GM19395 (cell line): Measurements from ENCODE around the gene PPM1F.
"Not testable (repeated sequence)": the region's sequence is repeated elsewhere in the genome, so short reads cannot be mapped to it uniquely, and the experiment has no call there.

Experiments
- ATAC-seq: cut with Tn5 transposase; IDR thresholded peaks from one replicate; pipeline ENCODE4 v1.9.1; 2021; ENCODE audit warnings: mild to moderate bottlenecking, moderate library complexity; ENCODE audit not compliant: unreplicated experiment

The PPM1F gene

DNA sequence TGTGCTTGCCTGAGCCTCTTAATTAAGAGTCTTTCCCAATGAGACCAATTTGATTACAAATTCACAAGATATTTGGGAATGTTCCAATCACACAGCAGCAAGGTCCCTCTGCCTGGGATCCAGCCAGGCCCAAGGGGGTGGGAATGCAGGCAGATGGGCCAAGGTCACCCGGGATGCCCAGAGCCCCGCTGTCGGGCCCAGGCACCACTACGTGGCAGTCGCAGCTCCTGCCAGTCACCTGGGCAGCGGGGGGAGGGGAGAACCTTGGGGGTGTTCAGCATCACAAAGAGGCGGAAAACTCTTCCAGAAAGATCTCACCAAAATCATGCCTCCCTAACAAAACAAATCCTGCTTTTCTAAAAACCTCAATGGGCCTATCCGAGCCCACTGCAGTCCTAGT, 30.9 kb downstream of the PPM1F start:
- ATAC-seq: no peak

DNA sequence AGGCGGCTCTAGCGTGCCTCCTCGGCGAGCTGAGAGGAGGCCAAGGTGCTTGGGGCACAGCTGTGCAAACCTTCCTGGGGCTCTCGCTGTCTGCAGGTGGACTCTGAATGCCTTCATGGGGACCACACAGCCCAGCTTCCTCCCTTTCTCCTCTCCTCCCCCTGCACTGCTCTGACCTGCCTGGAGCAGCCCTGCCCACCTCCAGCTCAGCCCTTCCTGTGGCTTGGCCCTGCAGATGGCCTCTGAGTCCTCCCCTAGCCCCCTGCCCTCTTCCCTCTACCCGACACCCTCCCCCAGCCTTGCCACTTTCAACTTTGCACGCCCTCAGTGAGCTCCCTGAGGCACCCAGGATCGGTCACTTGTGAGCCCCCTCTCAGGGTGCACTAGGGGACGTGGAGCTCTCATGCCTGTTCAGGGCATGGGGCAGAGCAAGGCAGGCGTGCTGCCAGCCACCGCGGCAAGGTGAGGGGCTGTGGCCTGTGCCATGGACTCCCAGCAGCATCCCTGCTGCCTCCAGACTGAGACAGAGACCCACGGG, 31.4 kb downstream of the PPM1F start:
- no peak for ATAC-seq

DNA sequence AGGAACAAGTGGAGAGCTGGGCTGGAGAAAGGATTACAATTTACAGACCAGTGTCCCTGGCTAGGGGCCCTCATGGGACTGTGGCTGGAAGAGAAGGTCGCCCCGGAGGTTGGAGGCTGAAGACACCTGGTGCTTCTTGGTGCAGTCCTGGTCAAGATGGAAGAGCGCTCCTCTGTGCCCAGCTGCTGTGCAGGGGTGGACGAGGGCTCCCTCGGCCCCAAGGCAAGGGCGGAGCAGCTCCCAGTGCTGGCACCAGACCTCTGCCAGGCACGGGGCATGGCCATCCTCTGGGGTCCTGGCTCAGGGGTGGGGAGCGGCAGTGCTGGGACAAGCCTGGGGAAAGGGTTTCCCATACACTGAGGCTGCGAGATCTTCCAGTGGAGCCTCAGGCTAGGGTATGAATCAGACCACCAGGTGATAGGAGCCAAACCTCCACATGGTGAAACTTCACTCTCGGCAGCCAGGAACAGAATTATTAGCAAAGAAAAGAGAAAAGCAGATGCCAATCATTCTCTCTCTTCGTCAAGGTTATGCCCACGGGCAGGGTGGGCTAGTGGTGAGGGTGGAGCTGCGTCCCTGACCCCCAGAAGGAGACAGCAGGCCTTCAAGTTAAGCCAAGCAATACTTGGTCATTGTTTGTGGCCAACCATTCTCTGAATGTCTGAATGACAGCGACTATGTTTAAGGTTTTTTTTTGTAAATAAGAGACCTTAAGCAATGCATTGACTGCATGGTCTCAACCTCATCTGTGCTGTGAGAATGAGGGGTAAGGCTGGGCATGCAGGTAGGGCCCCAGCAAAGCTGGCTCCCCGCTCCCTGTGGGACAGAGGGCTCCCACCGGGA, 32.1 kb downstream of the PPM1F start:
- no peak for ATAC-seq

DNA sequence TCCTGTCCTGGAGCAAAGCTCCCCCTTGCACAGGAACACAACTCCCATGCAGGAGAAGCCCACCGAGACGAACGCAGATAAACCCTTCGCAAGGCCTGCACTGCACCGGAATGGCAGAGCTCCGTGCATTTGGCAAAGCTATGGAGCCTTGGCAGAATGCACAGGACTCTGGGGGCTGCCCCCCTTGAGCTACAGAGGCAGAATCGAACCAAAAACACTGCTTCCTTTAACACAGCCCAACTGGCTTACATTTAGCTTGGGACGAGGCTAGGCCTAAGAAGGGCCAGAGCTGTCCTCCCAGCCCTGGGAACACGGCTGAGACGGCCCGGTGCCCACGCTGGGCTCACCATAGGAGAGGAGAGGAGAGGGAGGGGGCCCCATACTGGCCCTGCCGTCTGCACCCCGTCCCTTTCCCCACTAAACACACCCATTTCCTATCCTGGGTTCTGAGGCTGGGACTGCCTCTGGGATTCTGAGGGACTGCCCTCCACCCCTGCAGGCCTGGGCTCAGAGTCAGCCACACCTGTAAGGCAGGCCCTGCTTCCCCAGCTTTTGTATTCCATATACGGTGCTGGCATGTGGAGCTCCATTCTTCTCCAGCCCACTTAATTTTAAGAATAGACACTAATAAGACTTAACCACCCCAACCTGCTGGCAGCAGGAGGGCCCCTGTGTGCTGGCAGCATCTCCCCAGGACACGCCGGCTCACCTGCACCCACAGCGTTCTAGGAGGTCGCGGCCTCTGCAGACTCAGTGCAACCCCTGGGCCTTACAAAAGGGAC, 32.9 kb downstream of the PPM1F start:
- ATAC-seq: no peak

DNA sequence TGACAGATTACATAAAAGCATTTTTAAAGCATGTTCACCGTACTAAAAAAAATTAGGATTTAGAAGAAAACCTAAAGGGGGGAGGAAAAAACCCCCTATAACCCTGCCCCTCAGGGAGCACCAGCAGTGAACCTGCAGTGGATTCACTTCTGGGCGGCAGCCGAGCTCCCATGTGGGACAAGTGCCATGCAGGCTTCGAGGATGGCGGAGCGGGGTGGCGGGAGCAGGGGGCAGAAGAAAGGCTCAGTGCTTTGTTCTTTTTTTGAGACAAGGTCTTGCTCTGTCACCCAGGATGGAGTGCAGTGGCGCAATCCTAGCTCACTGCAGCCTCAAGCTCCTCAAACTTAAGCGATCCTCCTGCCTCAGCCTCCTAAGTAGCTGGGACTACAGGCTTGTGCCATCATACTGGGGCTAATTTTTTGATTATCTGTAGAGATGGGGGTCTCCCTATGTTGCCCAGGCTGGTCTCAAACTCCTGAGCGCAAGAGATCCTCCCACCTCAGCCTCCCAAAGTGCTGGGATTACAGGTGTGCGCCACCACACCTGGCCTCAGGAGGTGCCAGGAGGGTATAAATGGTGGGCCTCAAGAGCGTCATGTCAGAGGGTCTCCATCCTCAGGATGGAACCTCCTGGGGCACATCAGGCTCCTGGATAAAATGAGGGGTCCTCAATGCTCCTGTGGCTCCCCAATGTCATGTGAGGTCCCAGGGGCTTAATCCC, 34.0 kb downstream of the PPM1F start:
- ATAC-seq: no peak

DNA sequence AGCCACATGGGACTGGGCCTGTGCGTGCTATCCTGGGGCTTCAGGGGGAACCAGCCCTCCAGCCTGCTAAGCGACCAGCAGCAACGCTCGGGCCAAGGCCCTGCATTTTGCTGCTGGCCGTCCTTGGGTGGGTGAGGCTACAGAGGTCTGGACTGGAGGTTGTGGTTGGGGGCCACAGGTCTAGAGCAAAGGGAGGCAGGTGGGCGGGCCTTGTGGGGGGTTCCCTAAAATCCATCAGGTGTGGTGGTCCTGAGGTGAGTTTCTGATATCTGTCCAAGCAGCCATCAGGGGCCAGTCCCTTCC, 34.7 kb downstream of the PPM1F start:
- ATAC-seq: no peak

DNA sequence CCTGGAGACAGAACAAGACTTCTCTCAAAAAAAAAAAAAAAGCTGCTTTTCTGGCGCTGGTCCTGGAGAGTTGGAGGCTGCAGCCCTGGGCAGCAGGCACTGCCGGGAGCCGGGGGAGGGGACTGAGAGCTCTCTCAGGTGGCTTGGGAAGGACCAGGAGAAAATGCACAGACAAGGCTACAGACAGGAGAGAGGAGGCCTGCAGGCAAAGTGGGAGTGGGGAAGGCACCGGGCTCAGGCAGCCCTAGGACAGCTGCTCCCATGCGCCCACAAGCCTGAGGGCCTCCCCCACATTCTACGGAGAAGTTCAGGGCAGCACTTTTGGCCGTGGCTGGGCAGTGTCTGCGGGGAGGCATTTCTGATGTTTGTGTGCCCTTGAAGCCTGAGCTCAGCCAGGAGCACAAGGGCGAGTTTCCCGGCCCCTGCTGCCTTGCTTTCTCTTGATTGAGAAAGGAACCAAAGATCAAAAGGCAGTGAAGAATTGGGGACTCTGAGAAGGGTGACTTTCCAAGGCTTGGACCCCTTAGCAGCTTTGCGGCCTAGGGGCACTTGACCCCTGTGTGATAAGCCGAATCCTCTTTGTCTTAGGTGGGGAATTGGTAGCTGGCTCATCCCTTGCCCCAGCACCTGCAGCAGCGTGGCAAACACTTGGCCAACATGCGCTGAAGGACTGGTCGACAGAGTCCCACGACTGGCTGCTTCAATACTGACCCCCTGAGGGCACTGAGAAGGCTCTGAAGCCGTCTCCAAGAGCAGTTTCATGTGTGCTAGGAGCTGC, 35.3 kb downstream of the PPM1F start:
- no peak for ATAC-seq

DNA sequence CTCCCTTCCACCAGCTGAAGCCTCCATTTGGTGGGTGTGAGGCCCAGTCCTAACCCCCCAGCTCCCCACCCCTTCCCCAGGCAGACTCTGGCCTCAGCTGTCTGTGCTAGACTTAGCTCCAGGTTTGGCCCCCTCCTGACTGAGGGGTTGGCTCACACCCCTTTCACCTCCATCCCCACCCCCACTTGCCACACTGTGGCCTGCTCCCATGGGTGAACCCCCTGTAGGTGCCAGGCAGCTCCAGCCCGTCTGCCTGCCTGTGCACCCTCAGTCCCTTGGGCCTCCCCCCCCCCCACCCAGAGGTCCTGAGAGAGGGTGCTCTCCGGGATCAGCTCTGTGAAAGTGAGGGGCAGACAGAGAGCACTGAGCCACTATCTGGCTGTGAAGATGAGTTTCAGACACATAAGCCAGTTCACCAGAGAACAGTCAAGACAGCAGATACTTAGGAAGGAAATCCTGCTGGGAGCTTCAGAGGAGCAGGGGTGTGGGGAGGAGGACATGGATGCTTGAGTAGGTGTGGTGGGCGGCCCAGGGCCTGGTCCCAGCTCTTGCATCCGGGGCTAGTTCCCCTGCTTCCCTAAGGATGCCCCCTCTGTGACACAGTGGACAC, 36.2 kb downstream of the PPM1F start:
- ATAC-seq: no peak

DNA sequence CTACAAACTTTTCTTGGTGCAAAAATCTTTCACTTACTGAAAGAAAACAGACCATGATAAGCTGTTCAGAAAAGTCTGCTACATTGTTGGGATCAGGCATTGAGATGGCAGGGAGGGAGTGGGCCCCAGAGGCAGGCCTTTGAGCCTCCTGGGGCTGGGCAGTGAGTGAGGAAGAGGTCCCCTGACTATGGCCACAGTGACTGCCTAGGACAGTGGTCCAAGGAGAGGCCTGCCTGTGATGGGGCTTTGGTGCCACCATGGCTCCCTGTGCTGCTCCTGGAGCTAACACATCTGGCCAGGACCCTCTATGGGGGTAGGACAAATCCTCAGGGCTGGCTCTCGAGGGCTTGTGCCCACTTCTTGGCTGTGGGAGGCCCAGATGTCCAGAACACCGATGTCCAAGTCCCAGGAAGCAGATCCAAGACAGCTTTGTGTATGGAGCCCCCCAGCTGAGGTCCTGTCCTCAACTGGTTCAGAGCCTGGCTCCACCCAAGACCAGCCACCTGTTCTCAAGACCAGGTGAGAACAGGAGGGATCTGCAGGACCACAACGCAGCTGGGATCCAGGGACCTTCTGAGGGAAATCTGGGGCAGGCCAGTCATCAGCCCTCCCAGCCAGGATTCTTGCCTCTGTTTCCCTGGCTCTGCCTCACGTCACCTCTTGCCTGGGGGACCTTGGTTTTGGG, 36.9 kb downstream of the PPM1F start:
- ATAC-seq: no peak

DNA sequence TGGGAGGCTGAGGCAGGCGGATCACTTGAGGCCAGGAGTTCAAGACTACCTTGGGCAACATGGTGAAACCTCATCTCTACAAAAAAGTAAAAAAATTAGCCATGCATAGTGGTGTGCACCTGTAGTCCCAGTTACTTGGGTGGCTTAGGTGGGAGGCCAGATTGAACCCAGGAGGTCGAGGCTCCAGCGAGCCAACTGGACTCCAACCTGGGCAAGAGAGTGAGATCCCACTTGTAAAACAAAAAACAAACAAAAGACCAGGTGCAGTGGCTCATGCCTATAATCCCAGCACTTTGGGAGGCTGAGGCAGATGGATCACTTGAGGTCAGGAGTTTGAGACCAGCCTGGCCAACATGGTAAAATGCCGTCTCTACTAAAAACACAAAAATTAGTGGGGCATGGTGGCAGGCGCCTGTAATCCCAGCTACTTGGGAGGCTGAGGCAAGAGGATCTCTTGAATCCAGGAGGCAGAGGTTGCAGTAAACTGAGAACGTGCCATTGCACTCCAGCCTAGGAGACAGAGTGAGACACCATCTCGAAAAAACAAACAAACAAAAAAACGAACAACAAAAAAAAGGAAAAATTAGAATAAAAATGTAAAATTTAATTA, 38.5 kb downstream of the PPM1F start:
- not testable (repeated sequence) for ATAC-seq

DNA sequence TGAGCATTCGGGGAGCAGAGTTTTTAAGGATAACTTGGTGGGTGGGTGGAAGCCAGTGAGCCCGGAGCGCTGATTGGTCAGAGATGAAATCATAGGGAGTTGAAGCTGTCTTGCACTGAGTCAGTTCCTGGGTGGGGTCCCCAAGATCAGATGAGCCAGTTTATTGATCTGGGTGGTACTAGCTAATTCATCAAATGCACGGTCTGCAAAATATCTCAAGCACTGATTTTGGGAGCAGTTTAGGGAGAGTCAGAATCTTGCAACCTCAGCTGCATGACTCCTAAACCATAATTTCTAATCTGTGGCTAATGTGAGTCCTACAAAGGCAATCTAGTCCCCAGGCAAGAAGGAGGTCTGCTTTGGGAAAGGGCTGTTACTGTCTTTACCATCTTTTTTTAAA, 42.3 kb downstream of the PPM1F start:
- ATAC-seq: not testable (repeated sequence)

DNA sequence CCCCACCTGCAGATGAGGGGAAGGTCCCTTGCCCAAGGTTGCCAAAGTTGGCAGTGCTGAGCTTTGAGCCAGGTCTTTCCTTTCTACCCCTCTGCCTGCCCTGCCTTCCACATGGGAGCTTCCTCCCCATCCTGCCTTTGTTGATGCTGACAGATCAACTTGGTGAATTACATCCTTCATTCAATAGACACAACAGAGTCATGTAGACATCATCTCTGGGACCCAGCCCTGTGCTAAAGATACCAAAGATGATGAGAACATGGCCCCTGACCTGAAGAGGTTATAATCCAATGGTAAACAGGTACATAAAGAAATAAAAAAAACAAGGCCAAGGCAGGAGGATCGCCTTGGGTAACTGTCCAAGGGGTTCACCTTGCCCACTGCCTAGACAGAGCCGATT, 42.8 kb downstream of the PPM1F start:
- ATAC-seq: no peak

DNA sequence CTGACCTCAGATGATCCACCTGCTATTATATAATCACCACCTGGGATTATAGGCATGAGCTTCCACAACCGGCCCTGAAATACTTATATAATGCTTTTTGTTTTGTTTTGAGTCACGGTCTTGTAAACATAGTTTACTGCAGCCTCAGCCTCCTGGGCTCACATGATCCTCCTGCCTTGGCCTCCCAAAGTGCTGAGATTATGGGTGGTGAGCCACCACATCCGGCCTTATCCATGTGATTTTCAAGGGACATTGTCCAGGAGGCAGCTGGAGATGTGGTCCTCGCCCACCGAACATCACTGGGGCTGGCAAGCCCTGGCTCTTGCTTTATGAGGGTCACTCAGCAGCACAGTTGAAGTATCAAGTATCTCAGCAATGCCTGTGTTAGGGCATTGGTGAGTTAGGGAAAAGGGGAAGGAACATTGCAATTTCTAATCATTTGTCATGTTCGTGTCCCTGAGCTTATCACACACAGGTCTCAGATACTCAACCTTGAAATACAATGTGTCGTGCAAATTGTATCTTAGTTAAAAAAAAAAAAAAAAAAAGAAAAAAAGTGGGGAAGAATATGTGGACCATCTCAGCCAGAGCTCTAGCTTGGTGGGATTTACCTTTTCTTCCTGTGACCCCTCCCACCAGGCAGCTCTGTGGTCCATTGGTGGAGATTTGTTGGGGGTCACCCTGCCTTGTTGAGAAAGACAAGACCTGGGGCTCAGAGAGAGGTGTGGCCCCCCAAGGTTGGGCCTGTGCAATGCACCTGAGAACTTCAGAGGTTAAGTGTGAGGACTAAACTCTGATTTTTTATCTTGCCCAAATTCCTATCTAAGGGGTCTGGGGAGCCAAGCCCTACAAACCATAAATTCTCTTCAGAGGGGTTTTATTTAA, 44.8 kb downstream of the PPM1F start:
- no peak for ATAC-seq

DNA sequence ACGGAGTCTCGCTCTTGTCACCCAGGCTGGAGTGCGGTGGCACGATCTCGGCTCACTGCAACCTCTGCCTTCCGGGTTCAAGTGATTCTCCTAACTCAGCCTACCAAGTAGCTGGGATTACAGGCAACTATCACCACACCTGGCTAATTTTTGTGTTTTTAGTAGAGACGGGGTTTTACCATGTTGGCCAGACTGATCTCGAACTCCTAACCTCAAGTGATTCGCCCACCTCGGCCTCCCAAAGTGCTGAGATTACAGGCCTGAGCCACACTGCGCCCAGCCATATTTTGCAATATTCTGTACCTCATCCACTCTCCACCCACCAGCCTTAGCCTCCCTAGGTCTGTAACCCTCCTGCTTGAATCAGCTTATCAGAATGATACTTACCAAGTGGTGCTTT, 47.4 kb downstream of the PPM1F start:
- not testable (repeated sequence) for ATAC-seq

DNA sequence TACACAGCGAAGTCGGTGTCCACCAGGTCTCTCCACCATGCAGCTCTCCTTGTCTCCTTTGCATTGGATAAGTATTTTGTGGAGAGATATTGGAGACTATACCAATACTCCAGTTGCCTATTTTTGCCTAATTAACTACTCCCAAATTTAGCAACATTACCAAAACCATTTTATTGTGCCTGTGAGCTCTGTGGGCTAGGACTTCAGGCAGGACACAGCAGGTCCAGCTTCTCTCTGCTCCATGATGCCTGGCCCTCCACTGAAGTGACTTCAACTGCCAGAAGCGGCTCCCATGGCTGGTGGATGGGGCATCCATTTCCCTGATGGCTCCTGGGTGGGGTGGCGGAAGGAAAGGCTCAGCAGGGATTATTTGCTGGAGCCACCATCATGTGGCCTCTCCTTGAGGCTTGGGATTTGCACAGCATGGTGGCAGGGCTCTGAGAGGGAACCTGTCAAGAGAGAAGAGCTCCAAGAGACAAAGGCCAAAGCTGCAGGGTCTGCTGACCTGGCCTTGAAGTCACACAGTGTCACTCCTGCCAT, 48.3 kb downstream of the PPM1F start:
- no peak for ATAC-seq

DNA sequence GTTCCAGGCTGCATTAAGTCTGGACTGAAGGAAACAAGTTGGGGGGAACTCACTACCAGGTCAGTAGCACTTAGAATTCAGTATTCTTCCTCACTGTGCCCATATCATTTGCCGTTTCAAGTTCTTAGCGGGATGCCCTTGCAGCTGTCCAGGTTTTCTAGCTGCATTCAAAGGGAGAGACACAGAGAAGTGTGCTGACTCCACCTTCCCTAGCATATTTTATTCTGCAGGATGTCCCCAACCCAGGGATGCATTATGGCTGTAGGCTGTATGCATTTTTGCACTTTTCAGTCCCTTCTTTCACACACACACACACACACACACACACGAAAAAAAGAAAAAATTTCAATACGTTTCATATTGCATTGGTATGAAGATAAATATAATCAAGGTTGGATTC, 49.4 kb downstream of the PPM1F start:
- ATAC-seq: no peak

DNA sequence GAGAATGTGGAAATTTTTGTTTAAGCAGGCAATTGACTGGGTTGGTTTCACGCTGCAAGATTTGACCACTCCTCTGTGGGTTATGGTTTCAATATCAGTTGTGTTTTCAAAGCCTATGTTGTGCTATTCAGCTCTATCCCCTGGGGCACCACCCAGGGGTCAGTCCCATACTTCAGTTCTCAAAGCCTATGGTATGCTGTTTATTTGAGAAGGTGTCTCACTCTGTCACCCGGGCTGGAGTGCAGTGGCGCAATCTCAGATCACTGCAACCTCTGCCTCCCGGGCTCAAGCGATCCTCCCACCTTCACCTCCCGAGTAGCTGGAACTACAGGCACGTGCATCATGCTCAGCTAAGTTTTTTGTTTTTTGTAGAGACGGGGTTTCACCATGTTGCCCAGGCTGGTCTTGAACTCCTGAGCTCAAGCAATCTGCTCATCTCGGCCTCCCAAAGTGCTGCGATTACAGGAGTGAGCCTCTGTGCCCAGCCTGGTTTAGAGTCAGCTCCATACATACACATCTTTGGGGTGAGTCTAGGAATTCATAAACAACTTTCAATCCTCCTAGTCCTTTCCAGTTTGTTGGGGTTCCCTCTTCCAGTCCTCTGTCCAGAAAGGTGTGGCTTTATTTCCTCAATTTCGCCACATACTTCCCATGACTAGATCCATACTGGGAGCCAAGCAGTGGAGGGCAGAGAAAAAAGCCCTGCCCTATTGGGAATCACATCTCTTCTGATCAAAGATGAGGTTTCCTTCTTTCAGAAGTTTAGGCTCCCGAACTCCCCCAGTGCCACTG, 50.2 kb downstream of the PPM1F start:
- ATAC-seq: no peak
